ENCODE data around the gene CCL13.

DNA sequence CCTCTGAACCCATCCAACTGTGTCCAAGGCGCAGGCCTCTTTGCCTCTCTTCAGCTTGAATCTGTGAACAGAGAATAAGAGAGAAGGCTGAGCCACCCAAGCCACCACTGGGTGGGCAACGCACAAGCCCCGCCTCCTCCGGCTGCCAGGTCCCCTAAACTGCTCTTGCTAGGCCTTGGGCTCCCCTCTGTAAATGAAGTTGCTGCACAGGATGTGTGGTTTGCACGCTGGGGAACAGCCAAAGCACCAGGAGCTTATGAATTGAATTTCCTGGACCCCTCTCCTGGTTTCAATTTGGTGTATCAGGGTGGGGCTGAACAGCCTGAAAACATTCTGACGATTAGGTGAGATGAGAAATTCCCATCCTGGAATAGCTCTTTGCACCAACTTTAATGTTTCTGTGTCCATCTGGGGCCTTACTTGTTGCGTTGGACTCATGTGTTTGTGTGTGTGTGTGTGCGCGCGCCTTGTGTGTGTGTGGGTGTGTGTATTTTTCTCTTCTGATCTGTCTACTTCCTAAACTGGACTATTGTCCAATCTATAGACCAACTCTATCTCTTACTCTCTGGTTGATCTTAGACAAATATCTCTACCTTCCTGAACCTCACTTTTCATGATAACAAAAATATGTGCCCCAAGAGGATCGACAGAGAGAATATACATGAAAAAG lies 4.5 kb downstream of the CCL13 start:
- TF ChIP-seq POLR2A (IDR thresholded peaks at IDR 0.05) (no peak), CTCF (IDR thresholded peaks at IDR 0.05) (no peak)

Data from esophagus squamous epithelium (tissue), 4 donors.